ENCODE data around the gene TXNDC11. TPM values are rescaled to one million over a fixed set of nuclear protein-coding genes. Genes with fewer than 3 reads are reported as not detected.
A peak's percentile ranks its signal among the peaks of the same experiment; 100 is the strongest.

The TXNDC11 gene
- total RNA-seq, 2 donors from 2014 or later, result 32.9 to 34.4 TPM

DNA sequence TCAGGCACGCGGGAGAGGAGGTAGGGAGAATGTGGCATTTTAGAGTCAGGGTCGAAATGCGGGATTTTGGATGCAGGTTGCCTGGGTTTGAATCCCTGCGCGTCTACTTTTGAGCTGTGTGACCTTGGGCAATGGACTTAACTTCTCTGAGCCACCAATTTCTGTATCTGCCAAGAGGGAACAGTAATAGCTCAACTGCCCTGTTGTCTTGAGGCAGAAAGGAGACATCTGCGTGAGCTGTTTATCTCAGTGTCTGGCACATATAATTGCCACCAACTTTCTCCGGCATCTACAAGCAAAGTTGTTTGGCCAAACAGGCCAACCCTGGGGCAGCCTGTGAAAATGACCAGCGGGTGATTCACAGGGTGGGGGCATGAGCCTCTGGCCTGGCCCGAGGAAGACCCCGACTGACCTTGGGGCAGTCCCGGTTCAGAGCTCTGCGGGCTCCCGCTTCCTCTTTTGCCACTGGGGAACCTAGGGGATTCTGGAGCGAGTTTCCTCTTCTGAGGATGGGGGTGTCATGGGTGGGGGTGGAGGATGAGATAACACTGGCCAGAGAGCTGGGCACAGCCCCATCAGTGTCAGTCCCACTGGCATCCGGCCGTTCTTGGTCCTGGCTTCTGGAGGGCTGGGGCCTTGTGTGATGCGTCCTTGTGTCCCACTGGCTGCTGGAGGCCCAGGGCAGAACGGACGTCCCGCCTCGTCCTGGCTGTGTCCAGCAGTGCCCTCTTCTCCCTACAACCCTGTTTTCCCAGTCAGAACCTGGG lies 73.1 kb downstream of the TXNDC11 start:
- intact Hi-C loops (cut with DNase I), result no loop called here
- peak; percentile 90 for DNase-seq (ENCODE audit: low spot score)

DNA sequence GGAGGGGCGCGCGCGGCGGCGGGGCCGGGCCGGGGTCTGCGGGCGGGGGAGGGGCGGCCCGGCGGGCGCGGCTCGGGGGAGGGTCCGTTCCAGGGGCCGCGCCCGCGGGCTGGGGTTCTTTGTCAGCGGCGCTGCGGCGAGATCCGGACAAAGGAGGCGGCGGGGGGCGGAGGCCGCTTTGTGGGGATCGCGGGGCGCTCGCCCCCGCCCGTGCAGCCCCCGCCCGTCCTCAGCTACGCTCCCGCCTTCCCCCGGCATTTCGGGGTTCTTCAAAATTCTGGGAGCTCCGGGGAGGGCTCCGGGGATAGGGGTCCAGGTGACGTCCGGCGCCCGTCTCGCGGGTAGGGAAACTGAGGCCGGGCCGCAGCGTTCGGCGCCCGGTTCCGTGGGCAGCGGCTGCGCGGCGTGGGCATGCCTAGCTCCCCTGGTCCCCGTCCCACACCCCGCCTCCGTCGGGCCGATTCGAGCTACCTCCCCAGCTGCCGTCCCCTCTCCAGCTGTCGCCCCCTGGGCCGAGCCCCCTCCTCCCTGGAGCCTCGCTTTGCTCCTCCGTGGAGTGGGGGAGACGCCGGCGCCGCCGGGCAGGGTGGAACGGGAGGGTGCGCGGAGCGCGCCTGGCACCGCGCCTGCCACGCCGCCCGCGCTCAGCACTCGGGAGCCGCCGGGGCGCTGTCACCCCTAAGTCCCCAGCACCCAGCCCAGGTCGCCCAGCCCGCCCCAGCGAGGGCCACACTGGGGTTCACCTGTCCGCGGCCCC lies 73.9 kb downstream of the TXNDC11 start:
- intact Hi-C loops (cut with DNase I), result no loop called here
- DNase-seq (ENCODE audit: low spot score), result no peak

GRCh38 chr16:11667824-11668622 lies 74.6 kb downstream of the TXNDC11 start, which contains the start of gene SNN:
SNN (plus strand) TSS chr16:11668455; CDS start chr16:11676060, 7,605 bp downstream.
- peak; percentile 96 for DNase-seq (ENCODE audit: low spot score)
- intact Hi-C loops (cut with DNase I), result no loop called here

DNA sequence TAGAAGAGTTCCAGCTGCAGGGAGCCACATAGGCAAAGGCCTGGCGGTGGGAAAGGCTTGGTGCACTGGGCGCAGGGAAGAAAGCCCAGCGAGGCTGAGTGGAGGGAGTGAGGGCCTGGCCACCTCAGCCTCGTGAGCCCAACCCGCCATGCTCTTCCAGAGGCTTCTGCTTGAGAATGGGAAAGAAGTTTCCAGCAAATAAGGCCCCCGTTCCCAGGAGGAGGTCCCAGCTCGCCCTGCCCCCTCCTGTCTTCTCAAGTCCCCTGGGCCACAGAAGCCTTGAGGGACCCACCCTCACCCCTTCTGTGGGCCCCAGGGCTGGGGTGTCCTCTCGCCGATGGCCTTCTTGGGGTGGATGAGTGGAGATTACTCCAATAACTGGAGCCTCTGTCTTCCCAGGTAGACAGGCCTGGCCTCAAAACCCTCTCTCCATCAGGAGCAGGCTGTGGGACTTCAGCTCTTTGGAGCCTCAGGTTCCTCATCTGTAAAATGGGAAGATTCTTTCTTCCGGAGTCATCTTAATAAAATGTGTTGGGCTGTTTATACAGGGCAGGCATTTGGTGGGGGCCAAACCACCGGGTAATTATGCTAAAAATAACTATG lies 75.3 kb downstream of the TXNDC11 start:
- intact Hi-C loops (cut with DNase I), result no loop called here
- no peak for DNase-seq (ENCODE audit: low spot score)

- intact Hi-C loops (cut with DNase I), result no loop called here
- no peak for DNase-seq (ENCODE audit: low spot score)
Observed at GRCh38 chr16:11666103-11667055, 76.3 kb downstream of the TXNDC11 start.

GRCh38 chr16:11665071-11665491 lies 77.6 kb downstream of the TXNDC11 start:
- intact Hi-C loops (cut with DNase I), result no loop called here
- DNase-seq (ENCODE audit: low spot score), result no peak

DNA sequence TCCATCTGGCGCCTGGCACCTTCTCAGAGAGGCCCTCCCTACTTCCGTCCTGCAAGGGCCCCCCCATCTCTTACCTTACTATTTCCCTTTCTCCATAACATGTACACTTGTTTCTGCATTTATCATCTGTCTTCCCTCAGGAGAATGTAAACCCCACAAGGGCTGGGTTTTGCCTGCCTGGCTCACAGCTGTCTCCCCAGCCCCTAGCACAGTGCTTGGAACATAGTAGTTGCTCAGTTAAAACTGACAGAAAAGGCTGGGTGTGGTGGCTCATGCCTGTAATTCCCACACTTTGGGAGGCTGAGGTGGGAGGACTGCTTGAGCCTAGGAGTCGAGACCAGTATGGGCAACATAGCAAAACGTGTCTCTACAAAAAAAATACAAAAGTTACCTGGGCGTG lies 80.1 kb downstream of the TXNDC11 start:
- DNase-seq (ENCODE audit: low spot score), result no peak
- intact Hi-C loops (cut with DNase I), result no loop called here

DNA sequence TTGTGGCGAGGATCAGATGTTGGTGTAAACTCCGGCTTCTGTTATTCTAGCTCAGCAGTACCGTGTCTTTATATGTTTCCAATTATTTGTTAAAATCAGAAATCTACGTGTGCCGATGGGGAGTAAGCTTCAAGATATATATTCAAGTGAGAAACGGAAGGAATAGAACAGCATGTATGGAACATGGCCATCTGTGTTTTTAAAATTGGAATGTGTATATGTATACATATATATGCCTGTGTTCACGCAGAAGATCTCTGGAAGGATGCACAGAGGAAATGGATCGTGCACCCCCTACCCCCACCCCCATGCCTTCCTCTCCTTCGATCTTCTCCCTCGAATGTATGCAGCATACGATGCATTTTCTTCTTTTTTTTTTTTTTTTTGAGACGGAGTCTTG lies 82.1 kb downstream of the TXNDC11 start:
- intact Hi-C loops (cut with DNase I), result no loop called here
- no peak for DNase-seq (ENCODE audit: low spot score)

DNA sequence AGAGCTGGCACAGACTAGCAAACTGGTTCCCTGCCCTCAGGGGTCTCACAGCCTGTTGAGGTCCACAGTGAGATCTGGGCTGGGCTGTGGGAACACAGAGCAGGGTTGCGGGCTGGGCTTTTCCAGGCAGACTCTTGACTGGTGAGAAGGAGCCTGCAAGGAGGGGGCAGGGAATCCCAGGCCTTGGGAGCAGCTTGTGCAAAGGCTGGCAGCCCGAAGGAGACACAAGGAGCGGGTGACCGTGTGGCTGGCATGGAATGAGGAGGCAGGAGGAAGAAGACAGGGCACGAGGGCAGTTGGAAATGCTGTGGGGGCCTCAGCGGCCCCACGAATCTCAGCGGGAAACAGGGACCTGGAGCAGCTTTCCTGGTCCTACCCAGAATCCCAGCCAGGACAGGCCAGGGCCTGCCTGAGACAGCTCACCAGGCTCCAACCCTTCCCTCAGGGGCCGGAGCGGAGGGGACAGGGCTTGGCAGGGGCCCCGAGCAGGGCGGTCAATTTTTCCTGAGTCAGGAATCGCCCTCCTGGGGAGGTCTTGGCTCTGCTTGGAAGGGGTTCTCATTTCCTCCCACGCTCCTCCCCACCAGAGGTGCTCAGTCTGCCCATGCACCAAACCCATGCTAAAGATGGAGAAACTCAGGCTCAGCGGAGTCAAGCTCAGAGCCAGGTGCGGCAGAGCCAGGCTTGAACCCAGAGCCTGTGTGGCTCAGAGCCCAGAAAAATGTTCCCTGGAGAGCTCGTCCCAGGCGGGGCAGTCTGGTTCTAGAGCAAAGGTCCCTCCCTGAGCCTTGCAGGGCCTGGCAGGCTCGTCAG lies 83.6 kb downstream of the TXNDC11 start:
- intact Hi-C loops (cut with DNase I), result no loop called here
- no peak for DNase-seq (ENCODE audit: low spot score)

DNA sequence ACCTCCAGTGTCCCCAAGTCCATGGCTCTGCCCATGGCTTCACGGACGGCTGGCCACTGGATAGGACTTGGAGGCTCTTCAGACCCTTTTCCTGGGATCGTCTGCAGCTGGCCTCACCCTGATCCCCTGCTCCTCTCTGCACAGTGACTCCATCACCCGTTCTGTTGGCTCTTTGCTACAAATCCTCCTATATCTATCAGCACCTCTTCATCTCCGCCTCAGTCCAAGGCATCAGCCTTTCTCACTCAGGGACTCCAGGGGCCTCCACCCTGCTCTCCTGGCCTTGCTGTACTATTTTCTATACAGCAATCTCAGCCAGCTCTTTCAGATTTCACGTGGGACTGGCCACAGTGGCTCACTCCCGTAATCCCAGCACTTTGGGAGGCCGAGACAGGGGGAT lies 85.1 kb downstream of the TXNDC11 start:
- intact Hi-C loops (cut with DNase I), result no loop called here
- DNase-seq (ENCODE audit: low spot score), result no peak

GRCh38 chr16:11655655-11656054 lies 87.0 kb downstream of the TXNDC11 start:
- intact Hi-C loops (cut with DNase I), result no loop called here
- DNase-seq (ENCODE audit: low spot score), result no peak

DNA sequence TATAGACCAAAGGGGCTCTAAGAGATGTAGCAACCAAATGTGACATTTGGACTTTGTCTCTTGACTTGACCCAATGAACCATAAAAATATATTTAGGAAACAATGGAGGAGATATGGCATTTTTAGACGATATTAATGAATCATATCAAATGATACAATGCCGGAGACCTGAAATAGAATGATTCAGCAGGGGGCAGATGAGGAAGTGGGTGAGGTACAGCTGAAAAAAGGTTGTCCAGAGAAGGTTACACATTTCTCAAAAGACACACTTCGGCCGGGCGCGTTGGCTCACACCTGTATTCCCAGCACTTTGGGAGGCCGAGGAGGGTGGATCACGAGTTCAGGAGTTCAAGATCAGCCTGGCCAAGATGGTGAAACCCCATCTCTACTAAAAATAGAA lies 90.9 kb downstream of the TXNDC11 start:
- DNase-seq (ENCODE audit: low spot score), result no peak
- intact Hi-C loops (cut with DNase I), result no loop called here

DNA sequence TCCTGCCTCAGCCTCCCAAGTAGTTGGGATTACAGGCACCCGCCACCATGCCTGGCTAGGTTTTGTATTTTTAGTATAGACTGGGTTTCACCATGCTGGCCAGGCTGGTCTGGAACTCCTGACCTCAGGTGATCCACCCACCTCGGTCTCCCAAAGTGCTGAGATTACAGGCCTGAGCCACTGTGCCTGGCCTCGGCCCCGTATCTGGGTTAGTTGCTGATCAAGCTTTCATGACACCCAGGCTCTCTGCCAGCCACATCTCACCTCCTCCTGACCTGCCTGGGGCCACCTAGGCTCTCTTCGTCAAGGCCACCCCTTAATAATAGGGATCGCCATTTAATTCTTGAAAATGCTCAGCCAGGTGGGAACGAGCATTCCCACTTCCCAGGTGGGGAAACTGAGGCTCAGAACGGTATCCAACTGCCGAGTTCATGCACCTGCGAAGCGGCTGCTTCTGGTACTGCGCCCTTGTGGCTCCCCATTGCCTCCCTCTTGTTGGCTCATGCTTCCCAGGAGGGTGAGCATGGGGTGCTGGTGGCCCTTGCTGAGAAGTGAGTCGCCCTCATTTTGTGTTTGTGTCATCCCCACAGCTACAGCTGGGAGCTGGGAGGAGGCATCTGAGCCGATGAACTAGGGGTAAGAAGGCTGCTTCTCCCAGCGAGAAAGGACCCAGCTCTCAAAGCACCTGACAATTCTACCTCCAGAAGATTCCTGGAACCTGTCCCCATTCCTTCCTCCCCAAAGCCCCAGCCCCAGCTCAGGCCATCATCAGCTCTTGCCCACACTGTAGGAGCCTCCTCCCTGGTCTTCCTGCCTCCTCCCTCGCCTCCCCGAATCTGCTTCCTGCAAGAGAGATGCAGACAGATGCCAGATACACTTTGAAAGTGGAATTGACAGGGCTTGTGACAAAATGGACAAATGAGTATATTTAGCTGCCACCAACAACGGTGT lies 91.7 kb downstream of the TXNDC11 start:
- intact Hi-C loops (cut with DNase I), result no loop called here
- no peak for DNase-seq (ENCODE audit: low spot score)

GRCh38 chr16:11649276-11649675 lies 93.4 kb downstream of the TXNDC11 start:
- intact Hi-C loops (cut with DNase I), result no loop called here
- no peak for DNase-seq (ENCODE audit: low spot score)

- no peak for DNase-seq (ENCODE audit: low spot score)
- intact Hi-C loops (cut with DNase I), result loop anchor here (5.0 kb wide), 3 partner anchors 110 to 245 kb away; no protein-coding TSS in a partner anchor
Observed at GRCh38 chr16:11642765-11643116, 99.9 kb downstream of the TXNDC11 start.

- intact Hi-C loops (cut with DNase I), result loop anchor here (5.0 kb wide), 3 partner anchors 109 to 244 kb away; no protein-coding TSS in a partner anchor
- DNase-seq (ENCODE audit: low spot score), result peak; percentile 81
Observed at GRCh38 chr16:11640987-11641817, 101.5 kb downstream of the TXNDC11 start.
